AG04449 (cell line): ENCODE data around the gene SPATA9.

Source experiments
- CTCF ChIA-PET: fragments of 350-600 bp; formaldehyde crosslinking; extraction: SDS; loops from one replicate; lab custom pipeline; 2021; ENCODE audit warnings: antibody characterized with exemption; lab: Yijun Ruan, JAX
- POLR2A ChIA-PET: fragments of 400-600, 350-600 bp; formaldehyde crosslinking; extraction: SDS; loops from one replicate; lab custom pipeline; 2020; ENCODE audit warnings: antibody characterized with exemption, inconsistent platforms; lab: Yijun Ruan, JAX
- DNase-seq: peaks from one replicate; pipeline ENCODE4 v3.0.0-alpha.2; 2010; ENCODE audit warnings: low read depth, low spot score
- H3K4me3 ChIP-seq: 2 replicates; pipeline ENCODE4 v1.5.1; 2011; ENCODE audit warnings: low read depth, mild to moderate bottlenecking, control low read depth, low read length
- TF ChIP-seq, protein P1 (sequence below): IDR thresholded peaks from one replicate; pipeline ENCODE4 v1.5.1; 2011; ENCODE audit warnings: mild to moderate bottlenecking, moderate library complexity, low read length, control low read depth, inconsistent platforms; ENCODE audit not compliant: insufficient read depth; ENCODE audit errors: missing control alignments

SPATA9 gene, protein sequence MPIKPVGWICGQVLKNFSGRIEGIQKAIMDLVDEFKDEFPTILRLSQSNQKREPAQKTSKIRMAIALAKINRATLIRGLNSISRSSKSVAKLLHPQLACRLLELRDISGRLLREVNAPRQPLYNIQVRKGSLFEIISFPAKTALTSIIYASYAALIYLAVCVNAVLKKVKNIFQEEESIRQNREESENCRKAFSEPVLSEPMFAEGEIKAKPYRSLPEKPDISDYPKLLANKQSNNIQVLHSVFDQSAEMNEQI

DNA sequence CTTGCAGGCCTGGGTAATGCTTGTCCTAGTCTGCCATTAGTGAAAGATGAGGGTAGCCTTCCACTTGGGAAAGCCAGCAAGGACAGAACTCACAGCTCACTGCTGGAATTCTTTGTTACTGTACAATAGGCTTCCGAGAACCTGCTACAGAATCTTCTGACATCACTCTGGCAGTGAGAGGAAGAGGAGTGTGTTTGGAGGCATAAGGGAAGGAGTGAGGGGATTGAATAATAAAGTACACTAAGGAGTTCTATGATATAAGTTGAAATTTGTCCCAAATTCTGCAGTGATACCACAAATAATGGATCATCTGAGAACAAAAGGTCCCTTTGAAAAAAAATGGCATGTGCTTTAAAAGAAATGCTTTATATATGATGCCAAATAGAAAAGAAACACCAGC lies at the start of gene SPATA9:
SPATA9 (minus strand) TSS at position 101 of the 400 bp plus-strand sequence. CDS start 137 bp downstream, outside the sequence.
- TF ChIP-seq, protein P1, sequence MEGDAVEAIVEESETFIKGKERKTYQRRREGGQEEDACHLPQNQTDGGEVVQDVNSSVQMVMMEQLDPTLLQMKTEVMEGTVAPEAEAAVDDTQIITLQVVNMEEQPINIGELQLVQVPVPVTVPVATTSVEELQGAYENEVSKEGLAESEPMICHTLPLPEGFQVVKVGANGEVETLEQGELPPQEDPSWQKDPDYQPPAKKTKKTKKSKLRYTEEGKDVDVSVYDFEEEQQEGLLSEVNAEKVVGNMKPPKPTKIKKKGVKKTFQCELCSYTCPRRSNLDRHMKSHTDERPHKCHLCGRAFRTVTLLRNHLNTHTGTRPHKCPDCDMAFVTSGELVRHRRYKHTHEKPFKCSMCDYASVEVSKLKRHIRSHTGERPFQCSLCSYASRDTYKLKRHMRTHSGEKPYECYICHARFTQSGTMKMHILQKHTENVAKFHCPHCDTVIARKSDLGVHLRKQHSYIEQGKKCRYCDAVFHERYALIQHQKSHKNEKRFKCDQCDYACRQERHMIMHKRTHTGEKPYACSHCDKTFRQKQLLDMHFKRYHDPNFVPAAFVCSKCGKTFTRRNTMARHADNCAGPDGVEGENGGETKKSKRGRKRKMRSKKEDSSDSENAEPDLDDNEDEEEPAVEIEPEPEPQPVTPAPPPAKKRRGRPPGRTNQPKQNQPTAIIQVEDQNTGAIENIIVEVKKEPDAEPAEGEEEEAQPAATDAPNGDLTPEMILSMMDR: no peak
- CTCF ChIA-PET: interaction anchor here (0.6 kb wide), 1 partner anchor 19 kb away, joined by 3 read pairs; no protein-coding TSS in a partner anchor
- POLR2A ChIA-PET: no interaction called here
- DNase-seq: no peak
- H3K4me3 ChIP-seq: no peak within 1 kb of the TSS

DNA sequence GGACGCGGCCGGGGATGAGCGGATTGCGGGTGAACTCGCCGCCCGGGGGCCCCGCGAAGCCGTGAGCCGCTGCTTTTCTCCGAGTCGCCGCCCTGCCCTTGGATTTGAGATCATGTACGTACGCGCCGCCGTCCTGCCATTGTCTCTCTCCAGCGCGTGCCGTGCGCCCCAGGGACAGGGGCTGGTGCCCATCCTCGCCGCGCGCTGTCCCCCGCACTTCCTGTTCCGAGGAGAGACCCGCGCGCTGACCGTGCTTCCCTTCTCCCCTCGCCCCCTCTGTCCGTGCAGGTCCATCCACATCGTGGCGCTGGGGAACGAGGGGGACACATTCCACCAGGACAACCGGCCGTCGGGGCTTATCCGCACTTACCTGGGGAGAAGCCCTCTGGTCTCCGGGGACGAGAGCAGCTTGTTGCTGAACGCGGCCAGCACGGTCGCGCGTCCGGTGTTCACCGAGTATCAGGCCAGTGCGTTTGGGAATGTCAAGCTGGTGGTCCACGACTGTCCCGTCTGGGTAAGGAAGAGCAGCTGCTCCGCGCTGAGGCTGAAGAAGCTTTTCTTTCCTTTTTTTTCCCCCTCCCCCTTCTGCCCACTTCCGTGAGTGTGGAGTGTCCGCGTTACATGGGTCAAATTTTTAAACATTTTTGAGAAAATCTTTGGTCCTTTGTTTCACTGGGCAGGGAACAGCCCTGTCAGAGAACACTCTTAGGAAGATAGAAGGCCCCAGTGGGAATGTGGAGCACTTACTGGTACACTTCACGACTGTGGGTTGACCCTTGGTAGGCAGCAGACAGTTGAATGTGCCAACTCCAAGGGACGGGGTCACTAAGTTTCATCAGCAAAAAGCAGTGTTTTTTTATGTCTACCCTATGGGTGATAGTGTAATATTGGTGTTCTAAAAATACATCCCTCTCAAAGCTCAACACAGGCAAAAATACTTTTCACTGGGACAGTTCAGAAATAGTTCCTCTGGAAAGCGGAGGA lies 49.1 kb upstream of the SPATA9 start:
- no peak for DNase-seq
- CTCF ChIA-PET: interaction anchor here (0.7 to 6.0 kb wide), 13 partner anchors 9 to 127 kb away, joined by 3 to 49 read pairs (median 3); partner anchors contain the start of gene GLRX
- peak overlapping the region; percentile 81 for H3K4me3 ChIP-seq
- POLR2A ChIA-PET: interaction anchor here (0.9 to 2.0 kb wide), 8 partner anchors 8 to 85 kb away, joined by 3 to 17 read pairs (median 4); partner anchors contain the start of gene RFESD
- TF ChIP-seq, protein P1: no peak

DNA sequence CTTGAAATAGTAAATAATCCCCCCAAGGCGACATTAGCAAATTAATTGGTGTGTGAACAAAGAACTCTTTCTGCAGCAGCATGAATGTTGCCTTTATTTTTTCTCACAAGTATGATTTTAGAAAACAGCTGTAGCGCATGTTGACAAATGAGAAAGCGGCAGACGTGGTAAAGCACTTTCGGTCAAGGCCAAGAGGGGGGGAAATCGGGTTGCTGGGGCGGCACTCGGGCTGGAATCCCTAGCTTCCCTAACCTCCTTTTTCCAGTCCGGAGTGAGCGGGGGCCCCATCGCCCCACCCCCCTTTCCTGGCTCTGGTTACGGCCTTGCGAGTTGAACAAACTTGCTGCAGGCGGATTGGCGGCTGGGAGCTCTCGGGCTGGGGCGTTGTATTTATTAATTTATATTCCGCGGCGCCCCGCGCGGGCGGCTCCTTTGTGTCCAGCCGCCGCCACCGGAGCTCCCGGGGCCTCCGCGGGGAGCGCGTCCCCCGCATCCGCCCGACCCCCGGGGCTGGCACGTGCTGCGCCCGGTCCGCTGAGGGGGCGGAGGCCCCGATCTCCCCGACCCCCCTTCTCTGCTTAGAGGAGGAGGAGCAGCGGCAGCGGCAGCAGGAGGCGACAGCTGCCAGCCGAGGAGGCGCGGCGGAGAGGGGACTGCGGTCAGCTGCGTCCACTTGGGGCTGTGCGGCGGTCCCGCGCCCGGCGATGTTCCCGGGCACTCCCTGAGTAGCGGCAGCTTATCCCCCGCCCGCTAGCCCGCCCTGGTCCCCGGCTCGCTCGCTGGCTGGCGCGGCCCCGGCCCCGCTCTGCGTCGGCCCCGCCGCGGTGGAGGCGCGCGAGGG lies 48.2 kb upstream of the SPATA9 start, which contains the start of gene RHOBTB3:
RHOBTB3 (plus strand) TSS at position 607 of the 841 bp plus-strand sequence. CDS start 347 bp downstream, outside the sequence.
- H3K4me3 ChIP-seq: peak within 1 kb of the TSS; percentile 81
- POLR2A ChIA-PET: interaction anchor here (0.7 to 2.0 kb wide), 11 partner anchors 8 to 91 kb away, joined by 3 to 17 read pairs (median 4); partner anchors contain the start of genes GLRX and RFESD
- TF ChIP-seq, protein P1: peak; percentile 8
- peak; percentile 60 for DNase-seq
- CTCF ChIA-PET: interaction anchor here (0.7 to 6.0 kb wide), 18 partner anchors 8 to 128 kb away, joined by 3 to 49 read pairs (median 4); partner anchors contain the start of genes GLRX and RFESD

DNA sequence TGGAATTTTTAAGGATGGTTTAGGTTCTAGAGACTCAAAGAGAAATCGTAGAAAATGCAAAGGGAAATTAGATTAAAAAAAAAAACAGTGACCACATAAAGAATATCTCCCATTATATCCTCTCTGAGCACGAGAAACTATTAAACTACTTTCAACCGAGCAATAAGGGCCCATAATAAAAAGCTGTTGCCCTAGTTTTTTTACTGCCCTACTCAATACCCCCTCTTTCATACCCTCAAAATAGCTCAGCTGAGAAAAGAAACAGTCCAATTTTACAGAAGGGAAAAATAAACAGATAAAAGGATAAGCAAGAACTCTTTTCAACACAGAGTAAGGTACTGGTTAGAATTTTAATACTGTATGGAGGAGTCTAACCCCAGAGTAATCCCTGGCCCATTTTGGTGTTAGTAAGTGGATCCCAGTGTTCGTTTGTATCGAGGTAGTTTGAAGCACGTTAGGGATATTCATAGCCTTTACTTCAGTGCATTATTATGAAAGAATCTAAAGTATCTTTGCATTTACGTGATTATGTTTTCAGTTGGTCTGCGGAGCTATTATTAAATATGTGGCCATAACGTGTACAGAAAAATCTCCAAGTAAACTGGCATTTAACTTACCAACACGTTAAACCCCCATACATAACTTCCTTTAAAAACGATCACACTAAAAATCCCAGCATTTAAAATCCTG lies 47.4 kb upstream of the SPATA9 start:
- DNase-seq: no peak
- ChIA-PET CTCF (interaction anchor here (0.7 to 6.0 kb wide), 14 partner anchors 9 to 129 kb away, joined by 3 to 49 read pairs (median 4); partner anchors contain the start of genes GLRX and RFESD), POLR2A (interaction anchor here (0.7 to 2.0 kb wide), 10 partner anchors 9 to 92 kb away, joined by 3 to 17 read pairs (median 4); partner anchors contain the start of genes GLRX and RFESD)
- TF ChIP-seq, protein P1: no peak
- peak overlapping the region; percentile 81 for H3K4me3 ChIP-seq
